Activated CD8-positive, alpha-beta memory T cell treated with anti-CD3 and anti-CD28 coated beads, Interleukin-2, amount 50 U/mL, for 24 hours (primary cell): ENCODE data around the gene ZNF532.
"Not testable (repeated sequence)": the region's sequence is repeated elsewhere in the genome, so short reads cannot be mapped to it uniquely, and the experiment has no call there.

Experiments used
- DNase-seq: peaks from one replicate; pipeline ENCODE4 v3.0.0-alpha.2; 2020; ENCODE audit errors: extremely low read depth

Gene ZNF532

DNA sequence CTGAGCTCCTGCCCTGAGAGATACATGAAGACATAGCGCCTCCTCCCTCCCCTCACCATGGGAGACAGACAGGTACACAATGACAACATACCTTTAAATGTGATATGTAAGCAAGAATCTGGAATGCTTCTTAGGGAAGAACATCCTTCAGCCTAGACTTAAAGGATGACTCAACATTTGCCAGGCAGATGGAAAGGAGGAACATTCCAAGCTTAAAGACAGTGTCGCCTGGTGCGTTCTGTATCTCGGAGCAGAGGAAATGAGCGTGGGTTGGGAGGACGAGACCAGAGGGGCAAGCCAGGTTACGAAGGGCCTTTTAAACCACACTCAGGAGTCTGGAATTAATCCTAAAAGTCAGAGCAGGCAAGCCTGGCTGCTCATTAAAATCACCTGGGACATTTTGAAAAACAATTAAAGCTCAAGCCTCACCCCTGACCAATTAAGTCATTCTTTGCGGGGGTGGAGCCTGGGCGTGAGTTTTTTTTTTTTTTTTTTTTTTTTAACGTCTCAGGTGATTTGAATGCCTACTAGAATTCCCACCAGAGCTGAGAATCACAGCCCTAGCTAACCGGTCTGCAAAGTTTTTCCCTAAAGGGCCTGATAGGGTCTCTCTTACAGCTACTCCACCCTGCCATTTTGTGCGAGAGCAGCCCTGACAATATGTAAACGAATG lies 143.8 kb downstream of the ZNF532 start:
- no peak for DNase-seq

DNA sequence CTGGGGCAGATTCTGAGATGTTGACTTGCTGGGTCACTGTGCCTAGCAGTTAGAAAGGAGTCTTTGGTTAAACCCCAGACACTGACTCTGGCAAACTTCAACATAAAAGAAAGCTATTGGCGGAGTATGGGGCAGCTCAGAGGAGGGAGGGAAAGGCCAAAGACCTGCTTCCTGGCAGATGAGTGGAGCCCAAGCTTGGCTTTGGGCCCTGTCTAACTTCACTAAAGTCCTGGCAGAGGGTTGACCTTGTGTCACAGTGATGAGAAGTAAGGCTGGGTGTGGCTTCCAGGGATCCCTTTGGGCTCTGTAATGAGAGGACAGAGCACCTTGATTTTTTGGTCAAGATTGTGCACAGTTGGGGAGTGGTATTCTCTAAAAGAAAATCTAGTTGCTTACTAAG lies 145.2 kb downstream of the ZNF532 start:
- no peak for DNase-seq

GRCh38 chr18:59011289-59011688 lies 146.6 kb downstream of the ZNF532 start:
- no peak for DNase-seq

GRCh38 chr18:59011786-59012185 lies 147.1 kb downstream of the ZNF532 start:
- no peak for DNase-seq

DNA sequence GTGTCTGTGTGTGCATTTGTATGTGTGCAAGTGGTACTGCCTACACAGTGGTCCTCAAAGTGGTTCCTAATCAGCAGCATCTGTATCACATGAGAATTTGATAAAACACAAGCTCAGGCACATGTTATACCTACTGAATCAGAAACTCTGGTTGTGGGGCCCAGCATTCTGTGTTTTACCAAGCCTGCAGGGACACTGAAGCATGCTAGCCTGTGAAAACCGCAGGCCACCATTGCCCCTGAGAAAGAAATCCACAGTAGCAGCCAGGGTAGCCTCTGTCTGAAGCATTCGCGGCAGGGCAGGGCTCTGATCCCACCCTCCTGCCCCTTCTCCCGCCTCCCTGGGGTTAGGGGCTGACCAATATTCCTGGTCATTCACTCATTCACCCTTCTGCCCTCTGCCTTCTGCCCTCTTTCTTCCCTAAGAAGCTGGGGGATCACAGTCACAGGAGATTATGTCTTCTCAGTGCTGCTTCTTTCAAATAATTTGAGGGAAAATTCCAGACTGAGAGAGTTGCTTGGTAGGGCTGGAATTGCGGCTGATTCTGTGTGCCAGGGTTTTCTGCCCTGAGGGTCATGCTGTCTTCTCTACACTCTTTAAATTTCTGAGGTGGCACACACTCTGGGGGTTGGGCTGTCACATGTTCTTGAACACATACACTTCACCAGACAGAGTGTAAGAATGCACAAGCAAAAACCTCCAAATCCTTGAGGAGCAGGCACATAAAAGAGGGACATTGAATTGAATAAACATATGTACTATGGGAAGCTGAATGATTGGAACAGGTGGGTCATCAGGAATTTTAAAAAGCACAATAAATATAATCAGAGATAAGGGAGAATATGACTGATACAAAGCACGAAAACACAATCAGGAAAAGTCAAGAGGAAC lies 148.4 kb downstream of the ZNF532 start:
- DNase-seq: no peak

DNA sequence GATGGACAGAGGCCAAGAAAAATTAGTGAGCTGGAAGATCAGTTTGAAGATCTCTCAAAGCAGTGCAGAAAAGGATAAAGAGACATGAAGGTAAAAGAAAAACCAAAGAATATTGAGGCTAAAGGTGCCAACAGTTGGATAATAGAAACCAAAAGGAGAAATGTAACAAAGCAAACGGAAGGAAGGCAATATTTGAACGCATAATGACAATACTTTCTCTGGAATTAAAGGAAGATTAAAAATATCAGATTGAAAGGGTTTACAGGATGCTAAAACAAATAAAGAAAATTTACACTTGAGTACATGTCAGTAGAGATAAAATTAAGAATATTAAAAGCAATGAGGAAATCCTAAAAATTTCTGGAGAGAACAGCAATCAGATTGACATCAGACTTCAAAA lies 149.1 kb downstream of the ZNF532 start:
- DNase-seq: no peak

- DNase-seq: no peak
These were observed 151.0 kb downstream of the ZNF532 start for GRCh38 chr18:59015531-59016152.

DNA sequence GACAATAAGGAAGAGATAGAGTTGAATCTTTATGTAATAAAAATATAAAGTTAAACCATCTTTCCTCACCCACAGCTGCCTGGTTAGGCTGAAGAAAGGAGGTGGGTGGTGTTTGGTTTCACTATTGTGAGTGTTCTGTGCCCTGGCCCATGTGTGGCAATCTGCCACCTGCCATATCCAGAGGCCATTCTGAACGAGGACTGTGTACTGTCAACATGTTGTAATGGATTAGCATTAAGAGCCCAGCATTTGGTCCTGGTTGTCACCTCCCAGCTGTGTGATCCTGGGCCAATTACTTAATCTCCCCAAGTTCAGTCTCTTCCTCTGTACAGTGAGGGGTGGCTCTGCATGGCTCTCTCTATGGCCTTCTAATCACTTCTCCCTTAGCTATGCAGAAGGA lies 156.8 kb downstream of the ZNF532 start:
- DNase-seq: no peak

DNA sequence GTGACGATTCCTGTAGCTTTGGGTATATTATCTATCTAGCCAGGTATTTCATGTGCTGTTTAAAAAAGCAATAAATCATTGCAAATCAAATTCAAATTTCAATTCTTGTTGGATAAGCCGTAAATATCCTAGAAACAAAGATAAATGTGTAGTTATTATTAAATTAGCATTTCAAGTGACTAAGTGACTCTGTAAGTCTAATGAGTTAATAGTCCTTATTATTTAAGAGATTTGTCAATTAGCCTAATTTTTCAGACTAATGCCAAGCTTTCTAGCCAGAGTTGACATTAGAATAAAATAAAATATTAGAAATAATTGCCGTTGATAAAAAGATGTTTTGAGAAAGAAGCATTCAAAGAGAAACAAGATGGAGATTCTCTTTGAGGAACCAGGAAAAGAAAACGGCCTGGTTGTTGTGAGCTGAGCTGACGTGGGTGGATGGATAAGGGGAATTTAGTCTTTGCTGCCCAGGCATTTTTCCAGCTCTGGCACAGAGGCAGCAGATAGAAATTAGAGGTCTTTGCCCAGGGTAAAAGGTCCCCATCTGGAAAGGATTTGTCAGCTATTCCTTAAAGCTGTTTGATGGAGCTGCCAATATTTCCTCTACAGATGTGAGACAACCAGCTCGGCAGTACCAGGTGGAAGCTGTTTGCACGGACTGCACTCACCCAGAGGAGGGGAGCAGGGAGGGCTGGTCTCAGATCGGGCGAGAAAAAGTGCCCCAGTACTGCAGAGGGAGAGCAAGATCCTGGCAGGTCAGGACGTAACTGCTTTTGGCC lies 157.7 kb downstream of the ZNF532 start:
- DNase-seq: no peak

DNA sequence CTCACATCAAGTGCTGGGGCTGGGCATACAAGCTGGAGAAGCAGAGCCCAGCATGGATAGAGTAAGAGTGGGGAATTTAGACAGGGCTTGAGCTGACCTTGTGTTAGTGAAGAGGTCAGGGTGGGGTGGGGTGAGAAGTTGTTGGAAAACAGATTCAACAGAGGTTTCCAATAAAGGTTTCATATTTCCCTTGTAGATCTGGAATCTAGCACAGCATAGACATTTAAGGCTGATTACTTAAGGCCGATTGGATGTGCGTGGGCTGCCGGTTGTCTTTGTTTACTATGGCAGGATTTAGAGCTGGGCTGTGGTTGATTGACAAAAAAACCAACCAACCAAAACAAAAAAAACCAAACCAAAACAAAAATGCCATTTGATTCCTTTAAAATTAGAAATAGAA lies 160.2 kb downstream of the ZNF532 start:
- DNase-seq: no peak

DNA sequence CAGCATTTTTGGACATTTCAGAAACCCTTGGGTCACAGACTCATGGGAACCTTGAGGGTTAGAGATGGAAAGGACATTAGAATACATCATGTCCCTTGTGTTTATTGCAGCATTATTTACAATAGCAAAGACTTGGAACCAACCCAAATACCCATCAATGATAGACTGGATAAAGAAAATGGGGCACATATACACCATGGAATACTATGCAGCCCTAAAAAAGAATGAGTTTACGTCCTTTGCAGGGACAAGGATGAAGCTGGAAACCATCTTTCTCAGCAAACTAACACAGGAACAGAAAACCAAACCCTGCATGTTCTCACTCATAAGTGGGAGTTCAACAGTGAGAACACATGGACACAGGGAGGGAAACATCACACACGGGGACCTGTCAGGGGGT lies 160.9 kb downstream of the ZNF532 start:
- DNase-seq: not testable (repeated sequence)

DNA sequence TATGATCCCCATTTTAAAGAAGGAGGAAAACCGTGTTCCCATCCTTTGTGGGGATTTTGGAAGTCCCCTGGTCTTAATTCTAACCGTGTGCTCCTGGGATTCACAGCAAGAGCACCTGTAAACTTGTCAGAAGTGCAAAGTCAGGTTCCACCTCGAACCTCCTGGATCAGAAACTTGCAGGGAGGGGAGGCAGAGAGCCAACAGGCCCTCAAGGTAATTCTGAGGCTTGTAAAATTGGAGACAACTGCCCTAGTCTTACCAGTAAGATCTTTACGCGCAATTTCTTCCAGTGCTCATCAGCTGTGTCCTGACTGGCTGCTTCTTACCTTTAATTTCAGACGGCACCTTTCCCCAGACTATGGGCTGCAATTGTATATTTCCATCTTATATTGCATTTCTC lies 161.7 kb downstream of the ZNF532 start:
- no peak for DNase-seq

DNA sequence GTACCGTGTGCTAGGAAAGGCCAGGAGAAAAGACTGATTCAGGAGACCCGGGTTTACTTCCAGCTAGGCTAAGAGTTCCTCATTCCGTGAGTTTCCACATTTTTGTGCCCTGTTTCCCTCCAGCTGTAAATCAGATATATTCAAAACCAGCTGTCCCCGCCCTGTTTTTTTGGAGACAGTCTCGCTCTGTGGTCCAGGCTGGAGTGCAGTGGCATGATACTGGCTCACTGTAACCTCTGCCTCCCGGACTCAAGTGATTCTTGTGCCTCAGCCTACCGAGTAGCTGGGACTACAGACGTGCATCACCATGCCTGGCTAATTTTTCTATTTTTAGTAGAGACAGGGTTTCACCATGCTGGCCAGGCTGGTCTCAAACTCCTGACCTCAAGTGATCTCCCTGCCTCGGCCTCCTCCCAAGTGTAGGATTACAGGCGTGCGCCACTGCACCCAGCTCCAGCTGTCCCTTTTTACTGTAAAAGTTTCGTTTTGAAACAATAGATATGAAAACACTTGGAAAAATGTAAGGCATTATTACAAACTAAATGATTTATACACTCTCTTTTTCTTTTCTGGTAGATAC lies 162.2 kb downstream of the ZNF532 start:
- no peak for DNase-seq

DNA sequence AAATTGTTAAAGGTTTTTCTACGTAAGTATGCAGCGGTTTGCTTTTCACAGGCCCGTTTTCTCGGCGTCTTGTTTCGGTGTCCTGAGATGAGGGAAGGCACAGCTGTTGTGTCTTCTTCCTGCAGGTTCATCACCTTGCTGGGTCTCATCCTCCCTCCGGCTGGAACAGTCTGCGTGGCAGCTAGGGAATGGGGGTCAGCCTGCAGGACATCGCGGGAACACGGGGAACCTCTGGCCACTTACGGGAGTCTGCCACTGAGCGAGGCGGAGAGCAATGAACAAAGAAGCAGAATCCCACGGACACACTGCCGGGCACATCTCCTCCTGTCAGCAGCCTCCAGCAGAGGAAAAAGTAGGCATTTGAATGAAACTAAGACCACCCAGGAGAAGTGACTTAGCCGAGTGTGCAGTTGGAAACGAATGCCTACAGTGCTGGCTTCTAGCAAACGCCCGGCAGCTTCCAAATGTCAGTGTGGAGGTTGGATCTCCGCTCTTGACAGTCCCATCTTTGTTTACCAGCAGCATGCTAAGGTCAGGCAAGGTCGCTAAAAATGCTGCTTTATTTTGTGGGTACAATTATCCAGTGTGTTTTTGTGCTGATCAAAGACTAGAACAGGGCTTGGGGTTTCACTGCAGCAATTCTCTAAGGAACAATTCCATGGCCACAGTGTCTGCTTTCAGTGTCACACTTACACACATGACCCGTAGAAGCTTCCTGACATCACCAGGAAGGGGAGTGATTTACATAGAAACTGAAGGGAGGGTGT lies 165.2 kb downstream of the ZNF532 start:
- DNase-seq: no peak

DNA sequence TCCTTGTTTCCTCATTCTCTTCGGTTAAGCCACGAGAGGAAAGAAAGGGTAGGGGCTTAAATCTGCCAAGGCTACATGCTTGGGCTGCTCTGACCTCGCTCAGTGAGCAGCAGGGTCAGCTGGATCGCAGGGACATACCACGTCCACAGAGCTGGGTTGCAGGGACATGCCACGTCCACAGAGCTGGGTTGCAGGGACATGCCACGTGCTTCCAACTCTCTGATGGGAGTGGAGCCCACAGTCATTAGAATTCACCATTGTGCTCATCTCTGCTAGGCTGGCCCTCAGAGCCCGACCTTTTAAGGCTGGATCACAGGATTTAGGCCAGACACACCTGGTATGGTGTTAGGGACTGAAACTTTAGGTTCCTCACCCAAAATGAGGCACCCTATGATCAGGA lies 167.6 kb downstream of the ZNF532 start:
- no peak for DNase-seq

DNA sequence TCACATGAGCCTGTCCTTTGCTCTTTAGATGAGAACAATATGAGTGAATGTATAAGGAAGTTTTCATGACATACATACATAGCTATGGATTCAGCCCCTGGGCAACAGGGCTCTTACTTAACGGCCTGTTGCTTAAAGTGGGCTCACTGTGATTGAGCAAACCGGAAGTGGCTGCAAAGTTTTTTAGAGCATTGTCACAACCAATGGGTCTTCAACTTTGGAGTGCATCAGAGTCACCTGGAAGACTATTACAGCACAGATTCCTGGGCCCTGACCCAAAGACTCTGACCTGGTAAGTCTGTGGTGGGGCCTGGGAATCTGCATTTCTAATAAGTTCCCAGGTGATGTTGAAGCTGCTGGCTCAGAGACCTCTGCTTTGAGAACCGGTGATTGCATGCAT lies 168.7 kb downstream of the ZNF532 start:
- no peak for DNase-seq

- no peak for DNase-seq
These were observed 169.3 kb downstream of the ZNF532 start for GRCh38 chr18:59033974-59034373.

- DNase-seq: no peak
These were observed 170.9 kb downstream of the ZNF532 start for GRCh38 chr18:59035591-59035990.
